A172 (cell line): ENCODE measurements around the gene PFKFB3. TPM values are rescaled to one million over a fixed set of nuclear protein-coding genes. Genes with fewer than 3 reads are reported as not detected.
A peak's percentile ranks its signal among the peaks of the same experiment; 100 is the strongest.

Source experiments
- DNase-seq: peaks from one replicate; pipeline ENCODE4 v3.0.0-alpha.2; 2015; ENCODE audit warnings: low spot score
- total RNA-seq: library from RNA; depleted of rRNA; stranded (reverse); fragments of >200 nt; shearing (Covaris generic); gene quantifications from 2 replicates; pipeline ENCODE4 v1.2.3, GENCODE V29; 2014; rRNA removed

The PFKFB3 gene
- total RNA-seq, 1 experiment from 2014 or later, result 16.5 TPM

GRCh38 chr10:6300784-6301460, 98.2 kb downstream of the PFKFB3 start:
- no peak for DNase-seq

DNA sequence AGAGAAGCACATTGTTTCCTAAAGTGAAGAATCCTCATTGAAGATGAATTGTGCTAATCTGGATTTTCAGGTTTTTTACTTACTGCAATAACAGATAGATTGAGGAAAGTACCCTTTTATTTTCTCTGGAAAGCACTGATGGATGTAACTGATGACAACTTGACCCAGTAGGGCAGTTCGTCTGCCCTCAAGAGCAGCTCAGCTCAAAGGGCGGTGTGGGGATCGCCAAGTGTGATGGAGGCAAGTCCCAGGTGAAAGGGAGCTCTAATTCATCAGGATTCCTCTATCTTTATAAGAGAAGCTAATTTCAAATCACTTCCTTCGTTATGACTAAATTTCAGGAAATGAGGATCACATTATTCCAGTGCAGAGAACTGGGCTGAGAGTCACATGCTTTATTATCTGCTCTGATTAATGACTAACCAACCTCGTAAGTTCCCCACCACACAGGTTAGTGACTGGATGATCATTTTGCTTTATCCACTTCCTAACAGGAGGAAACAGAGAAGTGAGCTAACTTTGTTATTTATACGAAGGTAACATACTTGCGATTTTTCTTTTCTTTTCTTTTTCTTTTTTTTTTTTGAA, 98.8 kb downstream of the PFKFB3 start:
- peak; percentile 55 for DNase-seq

Other genes starting within 250 kb of the PFKFB3 start
- 10.3 and 16.3 TPM in 2 replicates for gene IL15RA, start 225.4 kb upstream of the PFKFB3 start, total RNA-seq
- gene IL2RA, start 140.6 kb upstream of the PFKFB3 start, total RNA-seq, result not detected in 2 replicates
- 56.5 and 70.3 TPM in 2 replicates for gene RBM17, start 113.9 kb upstream of the PFKFB3 start, total RNA-seq